CD4-positive, alpha-beta T cell treated with Interleukin-2 at 100 ng/mL for 4 hours (primary cell): ENCODE data around the gene ZFP36.
A peak's percentile ranks its signal among the peaks of the same experiment; 100 is the strongest.

Experiments used
- DNase-seq: peaks from one replicate; pipeline ENCODE4 v3.0.0-alpha.2; 2020; ENCODE audit warnings: low spot score

Gene ZFP36

DNA sequence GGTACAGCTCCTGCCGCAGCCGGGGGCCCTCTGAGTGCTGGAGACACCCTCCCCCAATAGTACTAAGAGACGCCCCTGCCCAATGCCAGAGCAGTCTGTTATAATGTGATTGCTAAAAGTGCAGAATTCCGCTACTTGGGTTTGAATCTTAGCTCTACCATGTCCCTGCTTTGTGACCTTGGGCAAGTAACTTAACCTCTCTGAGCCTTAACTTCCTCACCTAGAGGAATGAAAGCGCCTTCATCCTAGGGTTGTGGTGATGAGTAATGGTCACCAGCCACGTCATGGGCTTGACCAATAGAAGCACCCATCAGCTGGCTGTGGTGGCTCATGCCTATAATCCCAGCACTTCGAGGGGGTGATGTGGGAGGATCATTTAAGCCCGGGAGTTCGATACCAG is 12.4 kb downstream of the ZFP36 start:
- no peak for DNase-seq

DNA sequence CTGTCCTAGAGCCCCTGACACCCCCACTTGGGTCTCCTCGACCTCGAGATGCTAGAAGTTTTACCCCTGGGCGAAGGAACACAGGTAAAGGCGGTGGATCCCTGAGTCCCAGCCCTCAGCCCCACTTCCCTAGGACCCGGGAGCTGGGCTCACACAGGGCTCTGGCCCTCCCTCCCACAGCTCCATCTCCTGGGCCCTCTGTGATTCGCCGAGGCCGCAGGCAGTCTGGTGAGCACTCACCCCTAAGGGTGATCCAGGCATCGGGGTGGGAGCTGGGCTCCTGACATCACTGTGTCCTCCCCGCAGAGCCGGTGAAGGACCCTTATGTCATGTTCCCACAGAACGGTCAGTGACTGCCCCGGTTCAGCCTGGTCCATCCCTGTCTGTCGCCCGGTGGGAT is 14.1 kb downstream of the ZFP36 start:
- no peak for DNase-seq

DNA sequence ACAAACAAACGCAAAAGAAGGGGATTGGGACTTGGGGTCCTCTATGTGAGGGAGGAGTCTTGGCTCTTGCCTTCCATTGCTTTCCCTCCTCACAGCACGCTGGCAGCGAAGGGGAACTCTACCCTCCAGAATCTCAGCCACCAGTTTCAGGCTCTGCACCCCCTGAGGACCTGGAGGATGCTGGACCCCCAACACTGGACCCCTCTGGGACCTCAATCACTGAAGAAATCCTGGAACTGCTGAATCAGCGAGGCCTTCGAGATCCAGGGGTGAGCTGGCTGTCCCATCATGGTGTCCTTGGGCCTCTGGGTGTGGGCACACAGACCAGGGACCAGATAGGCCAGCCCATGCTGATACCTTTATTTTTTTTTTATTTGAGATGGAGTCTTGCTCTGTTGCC is 15.4 kb downstream of the ZFP36 start:
- DNase-seq: no peak

DNA sequence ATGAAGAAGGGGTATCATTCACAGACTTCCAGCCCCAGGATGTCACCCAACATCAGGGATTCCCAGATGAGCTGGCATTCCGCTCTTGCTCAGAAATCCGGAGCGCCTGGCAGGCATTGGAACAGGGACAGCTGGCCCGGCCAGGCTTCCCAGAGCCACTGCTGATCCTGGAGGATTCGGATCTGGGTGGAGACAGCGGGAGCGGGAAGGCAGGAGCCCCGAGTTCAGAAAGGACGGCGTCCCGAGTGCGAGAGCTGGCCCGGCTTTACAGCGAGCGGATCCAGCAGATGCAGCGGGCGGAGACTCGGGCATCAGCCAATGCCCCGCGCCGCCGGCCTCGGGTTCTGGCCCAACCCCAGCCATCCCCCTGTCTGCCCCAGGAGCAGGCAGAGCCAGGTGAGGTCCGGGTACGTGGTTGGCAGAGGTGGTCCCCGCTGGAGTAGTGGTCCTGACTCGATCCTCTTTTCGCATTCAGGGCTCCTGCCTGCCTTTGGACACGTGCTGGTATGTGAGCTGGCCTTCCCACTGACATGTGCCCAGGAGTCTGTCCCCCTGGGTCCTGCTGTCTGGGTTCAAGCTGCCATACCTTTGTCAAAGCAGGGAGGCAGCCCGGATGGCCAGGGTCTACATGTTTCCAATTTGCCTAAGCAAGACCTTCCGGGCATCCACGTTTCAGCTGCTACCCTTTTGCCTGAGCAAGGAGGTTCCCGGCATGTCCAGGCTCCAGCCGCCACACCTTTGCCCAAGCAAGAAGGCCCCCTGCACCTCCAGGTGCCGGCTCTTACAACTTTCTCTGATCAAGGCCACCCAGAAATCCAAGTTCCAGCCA is 16.8 kb downstream of the ZFP36 start:
- no peak for DNase-seq

DNA sequence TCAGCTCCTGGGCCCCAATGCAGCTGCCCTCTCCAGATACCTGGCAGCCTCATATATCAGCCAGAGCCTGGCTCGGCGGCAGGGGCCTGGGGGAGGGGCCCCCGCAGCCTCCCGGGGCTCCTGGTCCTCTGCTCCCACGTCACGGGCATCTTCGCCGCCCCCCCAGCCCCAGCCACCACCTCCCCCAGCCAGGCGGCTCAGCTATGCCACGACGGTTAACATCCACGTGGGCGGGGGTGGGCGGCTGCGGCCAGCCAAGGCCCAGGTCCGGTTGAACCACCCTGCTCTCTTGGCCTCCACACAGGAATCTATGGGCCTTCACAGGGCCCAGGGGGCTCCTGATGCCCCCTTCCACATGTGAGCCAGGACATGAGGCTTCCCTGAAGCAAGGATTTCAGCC is 18.3 kb downstream of the ZFP36 start:
- no peak for DNase-seq

DNA sequence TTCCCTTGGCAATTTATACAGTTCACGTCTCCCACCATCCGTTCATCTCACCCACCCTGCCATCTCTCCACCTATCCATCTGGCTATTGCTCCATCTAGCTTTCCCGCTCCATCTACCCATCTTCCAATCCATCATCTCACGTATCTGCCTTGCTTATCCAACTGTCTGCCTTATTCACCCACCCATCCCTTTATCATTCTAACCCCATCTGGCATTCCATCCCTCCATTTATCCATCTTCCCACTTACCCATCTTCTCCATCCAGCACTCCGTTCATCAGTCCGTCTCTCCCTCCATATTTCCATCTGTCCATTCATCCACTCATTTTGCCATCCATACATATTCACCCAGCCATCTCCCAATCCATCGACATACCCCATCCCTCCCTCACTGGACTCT is 19.1 kb downstream of the ZFP36 start:
- DNase-seq: no peak

DNA sequence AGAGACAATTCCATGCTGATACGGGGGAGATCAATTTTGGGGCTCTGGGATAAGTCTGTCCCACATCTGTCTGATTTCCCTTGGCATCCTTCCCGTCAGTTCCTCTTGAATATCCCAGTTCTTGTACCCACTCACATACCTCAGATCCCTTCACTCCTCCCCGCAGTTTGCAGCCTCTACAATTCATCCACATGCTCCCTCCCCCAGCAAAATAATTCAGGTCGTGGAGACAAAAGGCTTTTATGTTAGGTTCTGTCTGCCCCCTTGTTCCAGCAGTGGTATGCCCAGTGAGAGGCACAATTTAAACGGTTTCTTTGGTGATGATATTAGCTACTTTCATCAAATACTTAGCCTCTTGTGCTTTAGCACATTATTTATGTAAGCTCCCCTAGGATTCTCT is 19.5 kb downstream of the ZFP36 start:
- no peak for DNase-seq

DNA sequence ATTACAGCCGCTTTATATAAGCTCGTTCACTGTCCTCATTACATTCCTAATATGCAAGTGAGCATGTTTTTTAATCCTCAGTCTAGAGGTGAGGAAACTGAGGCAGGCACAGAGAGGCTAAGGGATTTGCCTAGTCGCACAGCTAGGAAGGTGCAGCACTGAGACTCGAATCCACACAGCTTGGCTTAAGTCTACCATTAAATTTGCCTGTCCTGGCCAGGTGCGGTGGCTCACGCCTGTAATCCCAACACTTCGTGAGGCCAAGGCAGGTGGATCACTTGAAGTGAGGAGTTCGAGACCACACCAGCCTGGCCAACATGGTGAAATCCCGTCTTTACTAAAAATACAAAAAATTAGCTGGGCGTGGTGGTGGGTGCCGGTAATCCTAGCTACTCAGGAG is 21.1 kb downstream of the ZFP36 start:
- no peak for DNase-seq

DNA sequence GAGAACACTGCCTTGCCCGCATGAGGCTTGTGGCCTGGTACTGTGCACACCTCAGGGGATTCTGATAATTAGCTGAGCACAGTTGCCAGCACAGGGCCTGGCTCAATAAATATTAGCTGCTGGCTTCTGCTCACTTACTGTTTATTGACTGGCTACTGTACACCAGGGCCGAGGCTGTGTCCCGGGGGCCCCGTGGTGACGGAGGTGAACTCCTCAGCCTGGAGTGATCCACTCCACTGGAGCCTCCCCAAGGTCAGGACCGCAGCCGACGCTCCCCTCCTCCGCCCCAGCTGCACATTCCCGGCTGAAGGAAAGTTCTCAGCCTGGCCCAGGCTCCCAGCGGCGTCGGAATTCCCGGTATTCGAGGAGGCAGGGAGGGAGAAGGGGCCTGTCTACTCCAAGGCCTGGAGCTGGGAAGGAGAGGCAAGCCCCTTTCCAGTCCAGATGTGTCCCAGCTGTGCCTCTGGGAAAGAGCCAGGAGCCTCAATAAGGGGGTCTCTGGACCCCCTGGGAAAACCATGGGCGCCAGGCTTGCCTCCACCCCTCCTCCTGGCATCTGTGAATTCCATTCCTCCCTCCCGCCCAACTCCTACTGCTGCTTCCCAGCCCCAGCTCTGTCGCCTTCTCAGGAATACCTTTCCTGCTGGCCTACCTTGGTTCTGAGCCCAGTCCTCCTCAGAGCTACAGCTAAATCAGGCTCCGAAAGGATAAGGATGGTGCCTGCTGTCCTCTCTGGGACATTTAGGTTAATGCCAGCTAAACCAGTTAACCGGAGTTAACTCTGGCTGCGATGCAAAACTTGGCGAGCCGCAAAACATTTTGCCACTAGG is 21.9 kb downstream of the ZFP36 start:
- DNase-seq: no peak

DNA sequence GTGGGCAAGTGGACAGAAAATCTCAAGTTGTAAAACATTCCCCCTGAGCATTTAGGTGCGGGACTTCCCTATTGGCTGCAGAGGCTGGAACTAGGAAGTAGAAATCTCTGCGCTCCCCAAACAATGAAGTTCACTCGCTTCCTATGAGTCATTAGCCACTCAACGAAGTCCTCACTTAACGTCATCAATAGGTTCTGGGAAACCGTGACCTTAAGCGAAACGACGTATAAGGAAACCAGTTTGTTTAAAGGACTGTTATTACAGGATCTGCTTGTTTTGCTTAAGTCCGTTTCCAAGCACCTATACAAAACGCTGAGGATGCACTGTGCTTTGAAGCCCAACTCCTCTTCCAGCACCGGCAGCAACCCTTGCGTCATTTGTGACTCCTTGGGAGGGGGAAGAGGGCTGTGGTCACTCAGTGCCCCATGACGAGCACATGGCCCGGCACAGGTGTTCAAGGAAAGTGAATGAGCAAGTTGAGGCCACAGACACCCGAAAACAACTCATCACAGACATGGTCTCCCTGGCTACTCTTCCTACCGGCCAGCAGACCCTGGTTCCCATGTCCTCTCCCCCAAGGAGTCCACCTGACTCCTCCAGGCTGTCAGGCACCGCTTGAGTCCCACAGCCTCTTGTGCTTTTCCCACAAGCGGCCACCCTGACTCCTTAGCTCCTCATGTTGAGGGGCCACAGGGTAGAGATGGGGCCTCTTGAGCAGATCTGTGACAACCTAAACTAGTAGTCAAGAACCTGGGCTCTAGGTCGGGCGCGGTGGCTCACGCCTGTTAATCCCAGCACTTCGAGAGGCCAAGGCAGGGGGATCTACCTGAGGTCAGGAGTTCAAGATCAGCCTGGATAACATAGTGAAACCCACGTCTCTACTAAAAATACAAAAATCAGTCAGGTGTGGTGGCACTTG is 24.3 kb downstream of the ZFP36 start:
- peak; percentile 82 for DNase-seq

DNA sequence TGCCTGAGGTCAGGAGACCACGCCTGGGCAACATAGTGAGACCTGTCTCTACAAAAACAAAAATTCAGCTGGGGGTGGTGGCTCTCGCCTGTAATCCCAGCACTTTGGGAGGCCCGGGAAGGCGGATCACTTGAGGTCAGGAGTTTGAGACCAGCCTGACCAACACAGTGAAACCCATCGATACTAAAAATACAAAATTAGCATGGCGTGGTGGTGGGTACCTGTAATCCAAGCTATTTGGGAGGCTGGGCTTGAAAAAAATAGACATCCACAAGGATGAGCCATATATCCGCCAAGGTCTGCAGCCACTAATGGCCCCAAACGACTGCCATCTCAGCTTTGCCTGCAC is 26.0 kb downstream of the ZFP36 start:
- DNase-seq: no peak

DNA sequence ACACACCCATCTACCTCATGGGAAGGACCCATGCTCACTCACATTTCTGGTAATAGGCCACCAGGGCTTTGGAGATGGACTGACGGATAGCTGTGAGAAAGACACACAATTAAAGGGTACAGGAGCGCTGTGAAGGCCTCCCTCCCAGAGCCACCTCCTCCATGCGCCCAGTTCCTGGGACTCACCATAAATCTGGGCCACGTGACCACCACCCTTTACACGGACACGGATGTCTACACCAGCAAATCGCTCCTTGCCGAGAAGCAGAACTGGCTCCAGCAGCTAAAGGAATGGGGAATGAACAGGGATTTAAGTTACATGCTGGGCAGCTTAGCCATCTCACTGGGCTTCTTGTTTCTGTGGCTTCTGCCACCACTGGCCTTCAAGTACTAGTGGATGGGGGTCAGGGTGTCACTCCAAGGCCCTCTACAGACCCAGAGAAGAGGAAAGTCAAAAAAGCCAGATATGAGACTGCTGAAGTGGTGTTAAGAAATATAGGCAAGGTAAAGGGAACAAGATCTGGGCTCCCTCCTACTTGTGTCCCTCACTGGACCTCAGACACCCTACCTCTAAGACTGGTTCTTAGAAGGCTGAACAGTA is 26.9 kb downstream of the ZFP36 start:
- DNase-seq: no peak

DNA sequence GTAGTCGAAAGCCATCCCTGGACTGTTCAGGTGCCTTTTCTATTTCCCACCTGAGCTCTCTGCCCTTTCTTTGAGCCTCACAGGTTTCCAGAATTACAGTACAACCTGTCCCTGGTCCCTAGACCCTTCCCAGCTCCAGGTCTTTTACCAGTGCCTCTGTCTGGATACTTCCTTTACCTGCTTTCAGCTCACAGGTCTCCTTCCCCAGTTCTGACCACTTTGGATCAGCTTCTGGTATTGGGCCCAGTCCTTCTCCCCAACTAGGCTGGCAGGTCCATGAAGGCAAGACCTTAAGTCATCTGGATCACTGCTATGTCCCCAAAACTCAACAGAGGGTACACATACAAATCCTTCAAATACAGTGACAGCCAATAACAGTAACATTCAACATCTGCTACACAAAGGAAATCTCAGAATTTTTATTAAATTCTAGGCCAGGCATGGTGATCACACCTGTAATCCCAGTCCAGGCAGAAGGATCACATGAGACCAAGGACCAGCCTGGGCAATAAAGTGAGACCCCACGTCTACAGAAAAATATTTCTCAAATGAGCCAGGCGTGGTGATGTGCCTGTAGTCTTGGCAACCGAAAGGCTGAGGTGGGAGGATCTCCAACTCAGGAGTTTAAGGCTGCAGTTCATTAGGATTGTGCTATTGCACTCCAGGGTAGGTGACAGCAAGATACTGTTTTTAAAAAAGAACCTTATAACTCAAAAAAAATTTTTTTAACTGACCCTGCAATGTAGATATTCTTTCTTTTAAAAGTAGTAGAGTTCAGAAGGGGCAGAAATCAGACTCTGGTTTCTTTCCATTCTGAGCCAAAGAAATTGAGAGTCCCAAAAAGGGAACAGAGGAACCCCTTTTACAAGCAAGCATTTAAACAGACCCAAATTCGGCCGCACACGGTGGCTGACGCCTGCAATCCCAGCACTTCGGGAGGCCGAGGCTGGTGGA is 27.8 kb downstream of the ZFP36 start:
- DNase-seq: no peak

DNA sequence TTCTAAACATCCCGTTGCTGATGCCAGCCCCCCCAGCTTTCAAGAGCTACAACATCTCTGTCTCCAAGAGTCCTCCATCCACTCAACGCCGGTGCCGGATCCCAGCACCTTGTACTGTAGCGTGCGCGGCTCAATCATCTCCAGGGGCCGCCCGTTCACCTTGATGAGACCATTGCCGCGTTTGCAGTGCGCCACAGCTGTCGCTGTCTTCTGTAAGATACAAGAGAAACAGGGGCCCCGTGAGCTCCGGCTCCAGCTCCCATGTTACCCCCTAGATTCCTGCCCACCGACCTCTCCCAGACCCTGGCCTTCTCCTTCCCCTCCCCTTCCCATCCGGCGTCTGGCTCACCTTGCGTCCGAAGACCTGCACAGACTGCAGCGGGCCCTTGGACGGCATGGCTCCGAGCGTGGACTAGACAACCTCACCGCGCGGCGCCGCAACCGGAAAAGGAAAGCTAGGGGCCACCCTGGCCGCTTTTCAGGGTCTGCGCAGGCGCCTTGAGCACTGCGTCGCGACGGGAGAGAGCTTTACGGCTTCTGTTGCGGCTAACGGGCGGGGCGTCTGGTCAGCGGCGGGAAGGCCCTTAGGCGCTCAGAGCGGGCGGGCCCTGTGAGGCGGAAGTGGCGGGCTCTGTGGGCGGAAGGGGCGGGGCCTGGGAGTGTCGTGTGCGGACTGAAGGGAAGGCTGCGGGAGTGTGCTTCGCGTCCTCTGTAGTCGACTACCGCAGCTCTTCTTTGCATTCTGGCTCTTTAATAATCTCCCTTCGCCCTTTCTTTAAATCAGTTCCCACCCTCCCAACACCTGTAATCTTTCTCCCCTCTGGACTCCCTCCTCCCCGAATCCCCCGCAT is 29.1 kb downstream of the ZFP36 start, which contains the start of gene RPS16:
TSS of gene RPS16 (minus strand) at position 451 of the 851 bp plus-strand sequence. CDS start at position 397, 54 bp downstream.
- DNase-seq: peak; percentile 99

DNA sequence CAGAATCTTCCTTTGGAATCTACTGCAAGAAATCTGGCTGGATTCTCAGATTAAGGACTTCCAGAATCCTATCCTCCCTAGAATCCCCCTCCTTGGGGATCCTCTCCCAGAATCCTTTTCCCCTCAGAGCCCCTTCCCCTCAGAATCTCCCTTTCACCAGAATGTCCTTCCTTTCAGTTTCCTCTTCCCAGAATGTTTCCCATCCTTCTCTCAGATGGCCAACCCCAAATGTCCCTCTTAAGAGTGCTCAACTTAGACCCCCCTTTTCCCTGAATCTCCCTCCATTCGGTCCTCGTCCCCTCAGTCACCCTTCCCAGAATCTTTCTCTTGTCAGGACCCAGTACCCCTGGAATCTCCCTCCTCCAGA is 29.7 kb downstream of the ZFP36 start:
- DNase-seq: no peak

DNA sequence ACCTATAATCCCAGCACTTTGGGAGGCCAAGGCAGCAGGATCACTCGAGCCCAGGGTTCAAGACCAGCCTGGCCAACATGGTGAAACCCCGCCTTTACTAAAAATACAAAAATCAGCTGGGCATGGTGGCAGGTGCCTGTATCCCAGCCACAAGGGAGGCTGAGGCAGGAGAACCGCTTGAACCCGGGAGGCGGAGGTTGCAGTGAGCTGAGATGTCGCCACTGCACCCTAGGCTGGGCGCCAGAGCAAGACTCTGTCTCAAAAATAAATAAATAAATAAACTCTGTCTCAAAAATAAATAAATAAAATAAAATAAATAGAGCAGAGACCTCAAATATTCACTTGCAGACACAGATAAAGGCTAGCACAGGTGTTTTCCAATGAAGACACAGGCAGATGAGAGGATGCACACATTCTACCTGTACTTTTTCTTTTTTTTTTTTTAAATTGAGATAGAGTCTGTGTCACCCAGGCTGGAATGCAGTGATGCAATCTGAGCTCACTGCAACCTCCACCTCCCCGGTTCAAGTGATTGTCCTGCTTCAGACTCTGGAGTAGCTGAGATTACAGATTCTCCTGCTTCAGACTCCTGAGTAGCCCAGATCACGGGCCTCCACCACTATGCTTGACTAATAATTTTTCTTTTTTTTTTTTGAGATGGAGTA is 31.8 kb downstream of the ZFP36 start:
- no peak for DNase-seq

DNA sequence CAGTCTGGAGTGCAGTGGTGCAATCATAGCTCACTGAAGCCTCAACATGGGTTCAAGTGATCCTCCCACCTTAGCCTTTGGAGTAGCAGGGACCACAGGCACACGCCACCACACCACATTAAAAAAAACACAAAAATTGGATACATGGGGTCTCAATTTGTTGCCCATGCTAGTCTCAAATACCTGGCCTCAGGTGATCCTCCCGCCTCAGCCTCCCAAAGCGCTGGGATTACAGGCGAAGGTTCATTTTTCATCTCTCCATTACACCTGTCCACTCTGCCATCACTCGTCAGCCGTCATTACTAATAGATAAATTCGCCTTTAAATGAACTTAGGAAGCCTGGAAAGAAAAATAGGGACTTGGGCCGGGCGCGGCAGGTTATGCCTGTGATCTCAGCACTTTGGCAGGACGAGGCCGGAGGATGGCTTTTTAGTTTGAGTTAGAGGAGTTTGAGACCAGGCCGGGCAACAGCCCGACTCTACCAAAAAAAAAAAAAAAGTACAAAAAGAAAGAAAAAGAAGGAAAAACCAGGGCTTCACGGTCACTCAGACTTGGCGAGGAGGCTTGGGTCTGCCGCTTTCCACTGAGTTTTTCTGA is 38.0 kb downstream of the ZFP36 start:
- no peak for DNase-seq

DNA sequence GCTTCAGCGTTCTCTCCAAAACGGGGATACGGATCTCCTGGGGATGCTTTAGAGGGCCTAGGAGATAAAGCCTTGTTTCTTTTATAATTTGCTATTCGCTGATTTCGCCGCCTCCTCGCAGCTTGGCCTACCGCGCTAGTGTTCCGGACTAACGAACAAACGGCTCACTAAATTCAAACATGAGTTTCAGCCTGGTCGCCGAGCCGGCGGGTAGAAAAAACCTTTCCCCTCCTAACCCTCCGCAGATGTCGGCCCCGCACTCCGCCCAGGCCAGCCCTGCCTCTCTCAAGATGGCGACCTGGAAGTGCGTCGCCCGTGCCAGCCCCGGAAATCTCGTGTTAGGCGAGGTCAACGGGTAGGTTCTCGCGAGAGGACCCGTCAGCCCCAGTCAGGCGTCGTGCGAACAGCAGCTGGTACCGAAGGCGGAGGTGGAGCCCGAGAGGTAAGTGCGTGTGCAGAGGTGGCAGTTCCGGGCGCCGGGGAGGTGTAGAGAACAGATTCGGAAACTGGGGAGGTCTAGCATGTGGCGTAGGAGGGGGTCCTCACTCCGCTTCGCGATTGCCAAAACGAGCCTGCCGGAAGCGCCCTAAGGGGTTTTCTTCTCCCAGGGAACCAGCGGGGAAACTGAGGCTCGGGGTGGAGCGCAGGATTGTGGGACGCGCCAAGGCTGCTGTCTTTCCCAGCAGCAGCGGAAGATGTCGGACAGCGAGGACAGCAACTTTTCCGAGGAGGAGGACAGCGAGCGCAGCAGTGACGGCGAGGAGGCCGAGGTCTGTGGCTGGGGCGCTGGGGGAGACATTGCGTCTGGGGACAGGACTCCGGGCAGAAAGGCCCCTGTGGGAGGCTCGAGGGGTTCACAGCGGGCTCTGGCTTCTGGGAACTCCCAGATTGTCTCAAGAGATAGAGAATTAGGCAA is 38.8 kb downstream of the ZFP36 start, which contains the start of gene SUPT5H:
TSS of gene SUPT5H (plus strand) at position 387 of the 916 bp plus-strand sequence. CDS start at position 696, 309 bp downstream.
- peak; percentile 98 for DNase-seq
